Endodermal cell (in vitro differentiated cells): ENCODE measurements around the gene ATP1B1. TPM values are rescaled to one million over a fixed set of nuclear protein-coding genes. Genes with fewer than 3 reads are reported as not detected.

Source experiments
- DNase-seq: peaks from one replicate; pipeline ENCODE4 v3.0.0-alpha.2; 2017
- H3K27ac ChIP-seq: 2 replicates; pipeline ENCODE4 v1.5.1; 2013; ENCODE audit warnings: mild to moderate bottlenecking, low read depth, low read length, moderate library complexity
- H3K27me3 ChIP-seq: 2 replicates; pipeline ENCODE4 v1.6.1; 2013; ENCODE audit warnings: mild to moderate bottlenecking, low read length, moderate library complexity; ENCODE audit not compliant: insufficient read depth, control insufficient read depth, poor library complexity, severe bottlenecking
- H3K36me3 ChIP-seq: 2 replicates; pipeline ENCODE4 v1.7.0; 2013; ENCODE audit warnings: mild to moderate bottlenecking, low read length, moderate library complexity; ENCODE audit not compliant: control insufficient read depth, insufficient read depth
- H3K4me1 ChIP-seq: one replicate; pipeline ENCODE4 v1.7.0; 2013; ENCODE audit warnings: low read length; ENCODE audit not compliant: control insufficient read depth, insufficient read depth
- H3K4me3 ChIP-seq: 2 replicates; pipeline ENCODE4 v1.5.1; 2013; ENCODE audit warnings: mild to moderate bottlenecking, low read length, moderate library complexity
- H3K9ac ChIP-seq: 2 replicates; pipeline ENCODE4 v1.6.1; 2013; ENCODE audit warnings: mild to moderate bottlenecking, low read length, moderate library complexity; ENCODE audit not compliant: poor library complexity, severe bottlenecking; ENCODE audit errors: extremely low read depth
- H3K9me3 ChIP-seq: 2 replicates; pipeline ENCODE4 v1.6.1; 2013; ENCODE audit warnings: mild to moderate bottlenecking, low read length, moderate library complexity; ENCODE audit not compliant: control insufficient read depth
- H3K27ac Mint-ChIP-seq: 2 replicates; pipeline ENCODE4 v1.8.0; 2020; ENCODE audit warnings: mixed read lengths
- H3K27me3 Mint-ChIP-seq: 2 replicates; pipeline ENCODE4 v1.8.0; 2021; ENCODE audit warnings: mild to moderate bottlenecking, mixed read lengths; ENCODE audit not compliant: insufficient read depth
- H3K36me3 Mint-ChIP-seq: 2 replicates; pipeline ENCODE4 v1.8.0; 2020; ENCODE audit warnings: low read depth, mixed read lengths
- H3K4me1 Mint-ChIP-seq: 2 replicates; pipeline ENCODE4 v1.8.0; 2020; ENCODE audit warnings: mixed read lengths
- H3K4me3 Mint-ChIP-seq: 2 replicates; pipeline ENCODE4 v1.8.0; 2020; ENCODE audit warnings: mild to moderate bottlenecking, moderate library complexity, mixed read lengths
- H3K9me3 Mint-ChIP-seq: 2 replicates; pipeline ENCODE4 v1.8.0; 2020; ENCODE audit warnings: mild to moderate bottlenecking, mixed read lengths
- WGBS, 2 experiments: methylation state at CpG; one replicate each; pipeline versions ENCODE4 v1.1.5 to v1.1.7; 2013; ENCODE audit warnings: missing lambda C conversion rate in 2 of 2, mixed read lengths in 1 of 2; ENCODE audit not compliant: insufficient coverage in 1 of 2, insufficient read length in 1 of 2; 5-methylcytosine and 5-hydroxymethylcytosine counted together
- total RNA-seq, 2 donors: library from RNA; stranded (reverse); fragmentation: NEBNext Ultra II Directional in 1 of 2; extraction: Animal tissue kit (Norgen Biotek cat#: 25700) in 1 of 2; gene quantifications; 2 replicates in 1 of 2; 3 replicates in 1 of 2; pipeline ENCODE4 v1.2.1, GENCODE V29; 2021
- TF ChIP-seq, protein P1 (sequence below): fragments of 200-600 bp; sonication (generic); conservative IDR thresholded peaks from 2 replicates; pipeline ENCODE4 v1.5.0; 2021; ENCODE audit warnings: antibody characterized with exemption, mild to moderate bottlenecking

The ATP1B1 gene
- total RNA-seq, 2 donors from 2014 or later: 49.9 to 56.3 TPM

- WGBS, 2 experiments: 61 to 91% methylated on average over 3 to 4 of the region's 4 CpGs
- H3K27ac Mint-ChIP-seq: no peak overlapping the region
- H3K4me1 Mint-ChIP-seq: peaks cover 10% of the 10 kb centered on the region
Measured at GRCh38 chr1:169060919-169061639, 45.4 kb upstream of the ATP1B1 start.

DNA sequence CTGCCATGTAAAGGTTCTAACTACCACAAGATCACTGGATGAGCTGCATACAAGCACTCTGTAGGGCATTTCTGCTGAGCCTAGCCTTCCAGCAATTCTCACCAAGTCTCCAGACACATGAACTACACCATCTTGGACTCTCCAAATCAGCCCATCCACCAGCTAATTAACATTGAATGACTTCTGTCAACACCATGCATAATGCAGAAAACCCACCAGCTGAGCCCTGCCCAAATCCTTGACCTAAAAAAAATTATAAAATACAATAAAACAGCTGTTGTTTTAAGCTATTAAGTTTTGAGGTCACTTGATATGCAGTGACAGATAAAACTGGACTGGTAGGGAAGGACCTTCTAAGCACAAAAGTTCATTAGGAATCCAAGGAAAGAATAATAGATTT lies 44.3 kb upstream of the ATP1B1 start:
- H3K4me1 Mint-ChIP-seq: peaks cover 10% of the 10 kb centered on the region
- H3K36me3 ChIP-seq: no peaks in the 10 kb centered on the region
- no peak overlapping the region for H3K27ac ChIP-seq
- TF ChIP-seq, protein P1, sequence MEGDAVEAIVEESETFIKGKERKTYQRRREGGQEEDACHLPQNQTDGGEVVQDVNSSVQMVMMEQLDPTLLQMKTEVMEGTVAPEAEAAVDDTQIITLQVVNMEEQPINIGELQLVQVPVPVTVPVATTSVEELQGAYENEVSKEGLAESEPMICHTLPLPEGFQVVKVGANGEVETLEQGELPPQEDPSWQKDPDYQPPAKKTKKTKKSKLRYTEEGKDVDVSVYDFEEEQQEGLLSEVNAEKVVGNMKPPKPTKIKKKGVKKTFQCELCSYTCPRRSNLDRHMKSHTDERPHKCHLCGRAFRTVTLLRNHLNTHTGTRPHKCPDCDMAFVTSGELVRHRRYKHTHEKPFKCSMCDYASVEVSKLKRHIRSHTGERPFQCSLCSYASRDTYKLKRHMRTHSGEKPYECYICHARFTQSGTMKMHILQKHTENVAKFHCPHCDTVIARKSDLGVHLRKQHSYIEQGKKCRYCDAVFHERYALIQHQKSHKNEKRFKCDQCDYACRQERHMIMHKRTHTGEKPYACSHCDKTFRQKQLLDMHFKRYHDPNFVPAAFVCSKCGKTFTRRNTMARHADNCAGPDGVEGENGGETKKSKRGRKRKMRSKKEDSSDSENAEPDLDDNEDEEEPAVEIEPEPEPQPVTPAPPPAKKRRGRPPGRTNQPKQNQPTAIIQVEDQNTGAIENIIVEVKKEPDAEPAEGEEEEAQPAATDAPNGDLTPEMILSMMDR: no peak
- no peak overlapping the region for H3K9ac ChIP-seq
- H3K4me3 Mint-ChIP-seq: no peak overlapping the region
- H3K4me3 ChIP-seq: no peak overlapping the region
- H3K4me1 ChIP-seq: no peaks in the 10 kb centered on the region
- no peaks in the 10 kb centered on the region for H3K36me3 Mint-ChIP-seq
- no peak overlapping the region for H3K27ac Mint-ChIP-seq
- no peaks in the 10 kb centered on the region for H3K27me3 Mint-ChIP-seq
- peaks cover 11% of the 10 kb centered on the region for H3K9me3 Mint-ChIP-seq
- DNase-seq: no peak
- H3K9me3 ChIP-seq: peaks cover 20% of the 10 kb centered on the region
- H3K27me3 ChIP-seq: no peaks in the 10 kb centered on the region

More at GRCh38 chr1:169060919-169061639, 45.4 kb upstream of the ATP1B1 start:
- H3K36me3 ChIP-seq: no peaks in the 10 kb centered on the region
- no peaks in the 10 kb centered on the region for H3K27me3 Mint-ChIP-seq
- DNase-seq: no peak
- H3K27ac ChIP-seq: no peak overlapping the region
- H3K36me3 Mint-ChIP-seq: no peaks in the 10 kb centered on the region
- TF ChIP-seq, protein P1: no peak
- H3K9ac ChIP-seq: no peak overlapping the region
- H3K4me1 ChIP-seq: no peaks in the 10 kb centered on the region
- H3K9me3 Mint-ChIP-seq: peaks cover 7% of the 10 kb centered on the region
- peaks cover 15% of the 10 kb centered on the region for H3K9me3 ChIP-seq
- H3K27me3 ChIP-seq: no peaks in the 10 kb centered on the region
- no peak overlapping the region for H3K4me3 ChIP-seq
- no peak overlapping the region for H3K4me3 Mint-ChIP-seq

GRCh38 chr1:169064103-169064502 lies 42.4 kb upstream of the ATP1B1 start:
- H3K9me3 ChIP-seq: peaks cover 25% of the 10 kb centered on the region
- Mint-ChIP-seq H3K4me1 (peaks cover 10% of the 10 kb centered on the region), H3K4me3 (no peak overlapping the region), H3K27me3 (no peaks in the 10 kb centered on the region), H3K9me3 (peaks cover 16% of the 10 kb centered on the region), H3K27ac (no peak overlapping the region), H3K36me3 (no peaks in the 10 kb centered on the region)
- TF ChIP-seq, protein P1: no peak
- H3K27ac ChIP-seq: no peak overlapping the region
- no peak overlapping the region for H3K4me3 ChIP-seq
- H3K4me1 ChIP-seq: no peaks in the 10 kb centered on the region
- no peaks in the 10 kb centered on the region for H3K27me3 ChIP-seq
- H3K36me3 ChIP-seq: no peaks in the 10 kb centered on the region
- no peak for DNase-seq
- H3K9ac ChIP-seq: no peak overlapping the region
- WGBS, 2 experiments: 88 to 89% methylated on average over 4 to 7 of the region's 7 CpGs
